Neural cell (in vitro differentiated cells): Measurements from ENCODE around the gene BCAP31.

Source experiments
- CTCF ChIP-seq: fragments of 450-650 bp; IDR thresholded peaks from 2 replicates; pipeline ENCODE4 v1.5.1; 2014; ENCODE audit warnings: antibody characterized with exemption, mild to moderate bottlenecking, moderate library complexity; ENCODE audit not compliant: poor library complexity, severe bottlenecking
- EZH2 ChIP-seq: fragments of 200-600, 300-800 bp; shearing (Covaris generic), sonication (generic); IDR thresholded peaks from 2 replicates; pipeline ENCODE4 v1.6.1; 2014; ENCODE audit warnings: antibody characterized with exemption, low read length, borderline replicate concordance, mild to moderate bottlenecking; ENCODE audit not compliant: insufficient read depth, poor library complexity, severe bottlenecking
- TAF1 ChIP-seq: IDR thresholded peaks from 2 replicates; pipeline ENCODE4 v1.6.1; 2012; ENCODE audit warnings: low read depth

GRCh38 chrX:153674219-153674851 is 49.9 kb downstream of the BCAP31 start:
- TF ChIP-seq EZH2 (no peak), CTCF (no peak), TAF1 (no peak)
